Peyer's patch (tissue), 4 donors: ENCODE results near the gene CRTC2.

ENCODE experiments used
- CTCF ChIP-seq, 6 experiments: fragments of 450-650 bp in 4 of 6; fragments of 200-600 bp in 2 of 6; sonication (generic) in 1 of 6; IDR thresholded peaks; one replicate each; pipeline ENCODE4 v1.5.1; 2017 to 2019; ENCODE audit warnings: antibody characterized with exemption in 6 of 6, mild to moderate bottlenecking in 3 of 6, moderate library complexity in 1 of 6
- POLR2A ChIP-seq, 2 donors: fragments of 450-650 bp; IDR thresholded peaks; one replicate each; pipeline ENCODE4 v1.5.1; 2017; ENCODE audit warnings: antibody characterized with exemption in 2 of 2, mild to moderate bottlenecking in 2 of 2, moderate library complexity in 2 of 2

- no peak for TF ChIP-seq CTCF (IDR thresholded peaks at IDR 0.05)
- no peak for TF ChIP-seq POLR2A (IDR thresholded peaks at IDR 0.05)
Measured at GRCh38 chr1:153968408-153968807, 10.0 kb upstream of the CRTC2 start.
